Pancreas (tissue), 10 donors: Measurements from ENCODE around the gene TRAF2. TPM values are rescaled to one million over a fixed set of nuclear protein-coding genes. Genes with fewer than 3 reads are reported as not detected.

Experiments
- ATAC-seq, 4 donors: fragments of 200-7000 bp; cut with Tn5 transposase; one replicate each; pipeline versions ENCODE4 v1.8.0 to v1.9.1; 2020; ENCODE audit warnings: mild to moderate bottlenecking in 4 of 4, moderate library complexity in 4 of 4
- DNase-seq, 6 donors: peaks; one replicate each; pipeline ENCODE4 v3.0.0-alpha.2; 2020
- FAIRE-seq: peaks from 2 replicates; lab custom pipeline; 2012; peaks lifted over from hg19 to GRCh38; lab: Jason Lieb, UNC
- H3K27ac ChIP-seq, 4 donors: fragments of 200-600 bp; sonication (generic); 1 replicate in 3 of 4; 2 replicates in 1 of 4; pipeline versions ENCODE4 v1.5.0 to v1.8.0; 2020
- H3K27me3 ChIP-seq, 4 donors: fragments of 200-600 bp; one replicate each; pipeline ENCODE4 v1.8.0; 2021
- H3K36me3 ChIP-seq, 3 donors: fragments of 200-600 bp; sonication (generic) in 1 of 3; one replicate each; pipeline versions ENCODE4 v1.5.0 to v1.8.0; 2020 to 2021
- H3K4me1 ChIP-seq, 3 donors: fragments of 200-600 bp; one replicate each; pipeline ENCODE4 v1.8.0; 2021
- H3K4me3 ChIP-seq, 4 donors: fragments of 200-600 bp; sonication (generic) in 2 of 4; one replicate each; pipeline versions ENCODE4 v1.5.0 to v1.8.0; 2020 to 2021
- H3K9me3 ChIP-seq, 4 donors: fragments of 200-600 bp; one replicate each; pipeline ENCODE4 v1.8.0; 2021
- CTCF ChIP-seq, 4 donors: fragments of 200-600 bp; sonication (generic) in 3 of 4; IDR thresholded peaks; one replicate each; pipeline versions ENCODE4 v1.5.0 to v1.8.0; 2021; ENCODE audit warnings: antibody characterized with exemption in 4 of 4
- WGBS, 2 donors: extraction: QIAGEN DNeasy Blood & Tissue Kit; methylation state at CpG; one replicate each; pipeline ENCODE4 v1.1.7; 2013; 5-methylcytosine and 5-hydroxymethylcytosine counted together
- intact Hi-C, 3 donors: fragments of 100-400 bp; cut with DNase I; formaldehyde crosslinking; loops; one replicate each; pipeline versions ENCODE4 v1.11.1 to v1.14.2; 2022
- polyA plus RNA-seq, 2 donors: library from polyadenylated mRNA; stranded (reverse); fragments of 200-250 nt; gene quantifications; one replicate each; pipeline ENCODE4 v1.2.3, GENCODE V29; 2013
- total RNA-seq, 6 donors: library from RNA; stranded (reverse); fragmentation: NEBNext Ultra II Directional in 4 of 6; extraction: Animal tissue kit (Norgen Biotek cat#: 25700) in 4 of 6; gene quantifications; one replicate each; pipeline versions ENCODE4 v1.2.1 to v1.2.4, GENCODE V29; 2021 to 2023
- donor health status: healthy with polysubstance abuse.
- donor health status: DM: no; HTN: no; CAD: no; lungs with moderate emphysema.
- donor health status: DM: no; HTN: no; CAD: no.
- donor health status: control.
- donor health status: control.
- donor health status: Bipolar disorder and iron deficiency.
- donor health status: DM: yes; HTN: yes; CAD: no.
- donor health status: DM: no; HTN: no; CAD: no.
- donor health status: DM: no; HTN: no; CAD: no.
- donor health status: DM: yes; HTN: yes; CAD: no.

TRAF2 gene
- total and polyA plus RNA-seq, 8 donors: 4.8 to 14.4 (median 8.2) TPM

- no peak for TF ChIP-seq CTCF (IDR thresholded peaks at IDR 0.05)
- no peak for FAIRE-seq
- intact Hi-C loops: loop anchor here in 2 of 3 donors (10.0 kb wide), 2 partner anchors 55 to 95 kb away; partner anchors contain the start of genes C8G (in 1 of the 2), CCDC183 (in 1 of the 2), FBXW5 (in 1 of the 2) and TMEM141 (in 1 of the 2)
- peak in 4 of 6 donors; percentile 31 to 86 (median 53) for DNase-seq
- 33 to 37% methylated on average over 38 to 43 of the region's 43 CpGs for WGBS, 2 donors
- Histone ChIP-seq H3K27ac (peak overlapping the region in 3 of 4 donors; percentile 74 to 91 (median 89)), H3K9me3 (no peaks in the 10 kb centered on the region), H3K4me1 (peaks cover 24 to 25% (median 24%) of the 10 kb centered on the region in 3 donors), H3K4me3 (peak overlapping the region; percentile 66 to 94 (median 90)), H3K27me3 (no peaks in the 10 kb centered on the region), H3K36me3 (peaks cover 0 to 10% (median 0%) of the 10 kb centered on the region in 3 donors)
- no peak for ATAC-seq
Measured at GRCh38 chr9:136849960-136850865, 36.1 kb upstream of the TRAF2 start.

GRCh38 chr9:136850866-136851775 is 35.2 kb upstream of the TRAF2 start:
- FAIRE-seq: no peak
- 71% methylated on average over 21 to 23 of the region's 23 CpGs for WGBS, 2 donors
- peaks cover 24 to 25% (median 24%) of the 10 kb centered on the region in 3 donors for H3K4me1 ChIP-seq
- H3K27me3 ChIP-seq: no peaks in the 10 kb centered on the region
- H3K36me3 ChIP-seq: peaks cover 0 to 10% (median 0%) of the 10 kb centered on the region in 3 donors
- TF ChIP-seq CTCF (IDR thresholded peaks at IDR 0.05): no peak
- H3K9me3 ChIP-seq: no peaks in the 10 kb centered on the region
- H3K4me3 ChIP-seq: peak overlapping the region in 1 of 4 donors; percentile 94
- peak; percentile 37 to 82 (median 56) for DNase-seq
- peak overlapping the region in 2 of 4 donors; percentile 28 to 42 for H3K27ac ChIP-seq
- no peak for ATAC-seq
- intact Hi-C loops: no loop called here

- H3K4me3 ChIP-seq: no peak within 1 kb of the TSS
- peaks cover 22 to 26% (median 24%) of the 10 kb centered on the region in 3 donors for H3K4me1 ChIP-seq
- H3K27me3 ChIP-seq: no peaks in the 10 kb centered on the region
- TF ChIP-seq CTCF (IDR thresholded peaks at IDR 0.05): no peak
- peak within 1 kb of the TSS in 3 of 4 donors; percentile 28 to 43 (median 42) for H3K27ac ChIP-seq
- no peak for FAIRE-seq
- H3K9me3 ChIP-seq: no peaks in the 10 kb centered on the region
- intact Hi-C loops: no loop called here
- WGBS, 2 donors: 32 to 43% methylated on average over 23 of the region's 23 CpGs
- peak in 2 of 4 donors; percentile 5 to 9 for ATAC-seq
- DNase-seq: peak; percentile 67 to 88 (median 78)
- peaks cover 0 to 10% (median 0%) of the 10 kb centered on the region in 3 donors for H3K36me3 ChIP-seq
Measured at GRCh38 chr9:136851941-136852663, 34.2 kb upstream of the TRAF2 start, which contains the start of gene MAMDC4. MAMDC4 (plus strand) TSS chr9:136852346; CDS start chr9:136852417, 71 bp downstream.
